ENCODE results near the gene RCN2. TPM values are rescaled to one million over a fixed set of nuclear protein-coding genes. Genes with fewer than 3 reads are reported as not detected.

The RCN2 gene
- total RNA-seq, 1 donor from 2014 or later: 24.0 TPM

GRCh38 chr15:76988867-76989780 is 57.6 kb downstream of the RCN2 start:
- intact Hi-C loops (cut with micrococcal nuclease): no loop called here
- DNase-seq (no peak), ATAC-seq (peak; percentile 61)

GRCh38 chr15:76991048-76991447 is 59.5 kb downstream of the RCN2 start:
- no peak for ATAC-seq
- DNase-seq: no peak
- intact Hi-C loops (cut with micrococcal nuclease): no loop called here

- ATAC-seq: no peak
- intact Hi-C loops (cut with micrococcal nuclease): no loop called here
- DNase-seq: no peak
Observed at GRCh38 chr15:76991741-76992645, 60.4 kb downstream of the RCN2 start.

- DNase-seq (no peak), ATAC-seq (no peak)
- intact Hi-C loops (cut with micrococcal nuclease): no loop called here
Observed at GRCh38 chr15:76993114-76993725, 61.7 kb downstream of the RCN2 start.

- DNase-seq (peak; percentile 69), ATAC-seq (peak; percentile 38)
- intact Hi-C loops (cut with micrococcal nuclease): no loop called here
Observed at GRCh38 chr15:76994001-76994400, 62.5 kb downstream of the RCN2 start.

GRCh38 chr15:76994496-76994895 is 62.9 kb downstream of the RCN2 start:
- DNase-seq (no peak), ATAC-seq (no peak)
- intact Hi-C loops (cut with micrococcal nuclease): no loop called here

GRCh38 chr15:76994971-76995945 is 63.7 kb downstream of the RCN2 start, which contains the start of gene PSTPIP1:
Gene PSTPIP1 (plus strand): TSS chr15:76995126. CDS start chr15:76995574, 448 bp downstream.
- intact Hi-C loops (cut with micrococcal nuclease): no loop called here
- peak; percentile 75 for ATAC-seq
- DNase-seq: peak; percentile 70

- intact Hi-C loops (cut with micrococcal nuclease): no loop called here
- DNase-seq (no peak), ATAC-seq (no peak)
Observed at GRCh38 chr15:76996076-76996525, 64.6 kb downstream of the RCN2 start.

- intact Hi-C loops (cut with micrococcal nuclease): no loop called here
- ATAC-seq: peak; percentile 60
- DNase-seq: peak; percentile 69
Observed at GRCh38 chr15:76996526-76997401, 65.2 kb downstream of the RCN2 start.

- ATAC-seq (no peak), DNase-seq (no peak)
- intact Hi-C loops (cut with micrococcal nuclease): no loop called here
Observed at GRCh38 chr15:76998663-76999285, 67.2 kb downstream of the RCN2 start.

- intact Hi-C loops (cut with micrococcal nuclease): no loop called here
- no peak for ATAC-seq
- no peak for DNase-seq
Observed at GRCh38 chr15:76999996-77000395, 68.4 kb downstream of the RCN2 start.

GRCh38 chr15:77001351-77001750 is 69.8 kb downstream of the RCN2 start:
- ATAC-seq (no peak), DNase-seq (no peak)
- intact Hi-C loops (cut with micrococcal nuclease): no loop called here

GRCh38 chr15:77001966-77002365 is 70.4 kb downstream of the RCN2 start:
- intact Hi-C loops (cut with micrococcal nuclease): no loop called here
- DNase-seq (no peak), ATAC-seq (no peak)

- no peak for ATAC-seq
- no peak for DNase-seq
- intact Hi-C loops (cut with micrococcal nuclease): no loop called here
Observed at GRCh38 chr15:77002436-77002835, 70.9 kb downstream of the RCN2 start.

GRCh38 chr15:77002954-77003912 is 71.7 kb downstream of the RCN2 start:
- DNase-seq: peak; percentile 62

More at GRCh38 chr15:77002954-77003912, 71.7 kb downstream of the RCN2 start:
- ATAC-seq: peak; percentile 81
- intact Hi-C loops (cut with micrococcal nuclease): no loop called here

All from left ventricle myocardium superior (tissue), 1 donor.